Measurements from ENCODE around the gene PIK3CB.
A peak's percentile ranks its signal among the peaks of the same experiment; 100 is the strongest.
"Not testable (repeated sequence)": the region's sequence is repeated elsewhere in the genome, so short reads cannot be mapped to it uniquely, and the experiment has no call there.

The PIK3CB gene

GRCh38 chr3:138803006-138803653 is 31.6 kb downstream of the PIK3CB start:
- no peak for TF ChIP-seq POLR2A (IDR thresholded peaks at IDR 0.05; ENCODE audit: low read depth, low read length)
- DNase-seq (ENCODE audit: insufficient read length, low spot score), result no peak
- peak; percentile 30 for FAIRE-seq

GRCh38 chr3:138802223-138802622 is 32.5 kb downstream of the PIK3CB start:
- not testable (repeated sequence) for FAIRE-seq; DNase-seq (ENCODE audit: insufficient read length, low spot score)

DNA sequence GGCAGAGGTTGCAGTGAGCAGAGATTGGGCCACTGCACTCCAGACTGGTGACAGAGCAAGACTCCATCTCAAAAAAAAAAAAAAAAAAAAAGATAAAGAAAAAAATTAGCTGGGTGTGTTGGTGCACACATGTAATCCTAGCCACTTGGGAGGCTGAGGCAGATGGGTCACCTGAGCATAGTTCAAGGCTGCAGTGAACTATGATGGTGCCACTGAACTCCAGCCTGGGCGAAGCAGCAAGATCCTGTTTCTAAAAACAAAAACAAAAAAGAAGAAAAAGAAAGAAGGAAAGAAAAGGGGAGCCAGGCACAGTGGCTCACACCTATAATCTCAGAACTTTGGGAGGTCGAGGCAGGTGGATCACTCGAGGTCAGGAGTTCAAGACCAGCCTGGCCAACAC is 32.9 kb downstream of the PIK3CB start:
- FAIRE-seq, result no peak
- TF ChIP-seq POLR2A (IDR thresholded peaks at IDR 0.05; ENCODE audit: low read depth, low read length), result no peak
- no peak for DNase-seq (ENCODE audit: insufficient read length, low spot score)

- FAIRE-seq, result no peak
- TF ChIP-seq POLR2A (IDR thresholded peaks at IDR 0.05; ENCODE audit: low read depth, low read length), result no peak
These were observed 34.5 kb downstream of the PIK3CB start for GRCh38 chr3:138800248-138800647.

GRCh38 chr3:138799822-138800221 is 34.9 kb downstream of the PIK3CB start:
- no peak for DNase-seq (ENCODE audit: insufficient read length, low spot score)
- FAIRE-seq, result no peak
- TF ChIP-seq POLR2A (IDR thresholded peaks at IDR 0.05; ENCODE audit: low read depth, low read length), result no peak

More at GRCh38 chr3:138800248-138800647, 34.5 kb downstream of the PIK3CB start:
- DNase-seq (ENCODE audit: insufficient read length, low spot score), result no peak

DNA sequence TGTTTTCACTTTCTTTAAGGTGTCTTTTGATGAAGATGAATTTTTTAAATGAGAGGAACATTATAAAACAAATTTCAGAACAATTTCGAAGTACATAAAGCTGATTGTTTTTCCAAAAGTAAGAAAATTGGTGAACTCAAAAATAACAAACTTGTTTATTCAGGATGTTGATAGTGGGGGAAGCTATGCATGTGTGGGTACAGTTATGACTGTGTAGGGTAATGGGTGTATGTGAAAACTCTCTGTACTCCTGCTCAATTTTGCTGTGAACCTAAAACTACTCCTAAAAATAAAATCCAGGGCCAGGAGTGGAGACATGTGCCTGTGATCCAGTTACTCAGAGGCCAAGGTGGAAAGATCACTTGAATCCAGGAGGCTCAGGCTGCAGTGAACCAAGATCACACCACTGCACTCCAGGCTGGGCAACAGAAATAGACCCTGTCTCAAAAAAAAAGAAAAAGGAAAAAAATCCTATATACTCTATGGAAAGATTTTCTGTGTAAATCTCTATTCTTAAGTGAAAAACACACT is 37.2 kb downstream of the PIK3CB start:
- DNase-seq (ENCODE audit: insufficient read length, low spot score) (no peak), FAIRE-seq (no peak)
- TF ChIP-seq POLR2A (IDR thresholded peaks at IDR 0.05; ENCODE audit: low read depth, low read length), result no peak

- no peak for DNase-seq (ENCODE audit: insufficient read length, low spot score)
- no peak for FAIRE-seq
- no peak for TF ChIP-seq POLR2A (IDR thresholded peaks at IDR 0.05; ENCODE audit: low read depth, low read length)
These were observed 38.0 kb downstream of the PIK3CB start for GRCh38 chr3:138796761-138797160.

GRCh38 chr3:138786788-138787271 is 47.9 kb downstream of the PIK3CB start:
- no peak for TF ChIP-seq POLR2A (IDR thresholded peaks at IDR 0.05; ENCODE audit: low read depth, low read length)
- FAIRE-seq (peak; percentile 57), DNase-seq (ENCODE audit: insufficient read length, low spot score) (no peak)

- no peak for TF ChIP-seq POLR2A (IDR thresholded peaks at IDR 0.05; ENCODE audit: low read depth, low read length)
- DNase-seq (ENCODE audit: insufficient read length, low spot score) (no peak), FAIRE-seq (no peak)
These were observed 48.8 kb downstream of the PIK3CB start for GRCh38 chr3:138785951-138786350.

GRCh38 chr3:138785362-138785857 is 49.3 kb downstream of the PIK3CB start:
- DNase-seq (ENCODE audit: insufficient read length, low spot score); FAIRE-seq: not testable (repeated sequence)

GRCh38 chr3:138782755-138783154 is 52.0 kb downstream of the PIK3CB start:
- no peak for TF ChIP-seq POLR2A (IDR thresholded peaks at IDR 0.05; ENCODE audit: low read depth, low read length)
- no peak for DNase-seq (ENCODE audit: insufficient read length, low spot score)
- FAIRE-seq, result no peak

GRCh38 chr3:138781012-138781470 is 53.7 kb downstream of the PIK3CB start:
- no peak for TF ChIP-seq POLR2A (IDR thresholded peaks at IDR 0.05; ENCODE audit: low read depth, low read length)
- DNase-seq (ENCODE audit: insufficient read length, low spot score) (no peak), FAIRE-seq (no peak)

DNA sequence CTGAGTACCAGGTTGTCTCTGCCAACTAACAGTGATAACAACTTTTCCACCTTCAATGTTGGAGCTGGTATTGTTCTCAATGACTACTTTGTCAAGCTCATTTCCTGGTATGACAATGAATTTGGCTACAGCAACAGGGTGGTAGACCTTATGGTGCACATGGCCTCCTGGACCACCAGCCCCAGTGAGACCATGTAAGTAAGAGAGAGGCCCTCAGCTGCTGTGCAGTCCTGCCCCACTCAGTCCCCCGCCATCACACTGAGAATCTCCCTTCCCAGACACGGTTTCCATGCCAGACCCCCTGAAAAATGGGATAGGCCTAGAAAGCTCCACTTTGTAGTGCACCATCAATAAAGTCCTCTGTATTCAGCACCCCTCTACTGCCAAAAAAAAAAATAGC is 56.1 kb downstream of the PIK3CB start:
- no peak for FAIRE-seq
- DNase-seq (ENCODE audit: insufficient read length, low spot score), result no peak
- no peak for TF ChIP-seq POLR2A (IDR thresholded peaks at IDR 0.05; ENCODE audit: low read depth, low read length)

GRCh38 chr3:138776961-138777360 is 57.8 kb downstream of the PIK3CB start:
- DNase-seq (ENCODE audit: insufficient read length, low spot score) (no peak), FAIRE-seq (no peak)
- no peak for TF ChIP-seq POLR2A (IDR thresholded peaks at IDR 0.05; ENCODE audit: low read depth, low read length)

- DNase-seq (ENCODE audit: insufficient read length, low spot score) (no peak), FAIRE-seq (no peak)
- no peak for TF ChIP-seq POLR2A (IDR thresholded peaks at IDR 0.05; ENCODE audit: low read depth, low read length)
These were observed 59.5 kb downstream of the PIK3CB start for GRCh38 chr3:138775254-138775595.
